GM20431 (cell line): Measurements from ENCODE around the gene NPC2.
"Not testable (repeated sequence)": the region's sequence is repeated elsewhere in the genome, so short reads cannot be mapped to it uniquely, and the experiment has no call there.

Experiments used
- in situ Hi-C: fragments of 300-500 bp; cut with MseI, MboI; formaldehyde crosslinking; loops from one replicate; pipeline ENCODE4 v1.15.0; 2020; ENCODE audit warnings: low sequenced_read_pairs; ENCODE audit not compliant: unreplicated experiment

The NPC2 gene

DNA sequence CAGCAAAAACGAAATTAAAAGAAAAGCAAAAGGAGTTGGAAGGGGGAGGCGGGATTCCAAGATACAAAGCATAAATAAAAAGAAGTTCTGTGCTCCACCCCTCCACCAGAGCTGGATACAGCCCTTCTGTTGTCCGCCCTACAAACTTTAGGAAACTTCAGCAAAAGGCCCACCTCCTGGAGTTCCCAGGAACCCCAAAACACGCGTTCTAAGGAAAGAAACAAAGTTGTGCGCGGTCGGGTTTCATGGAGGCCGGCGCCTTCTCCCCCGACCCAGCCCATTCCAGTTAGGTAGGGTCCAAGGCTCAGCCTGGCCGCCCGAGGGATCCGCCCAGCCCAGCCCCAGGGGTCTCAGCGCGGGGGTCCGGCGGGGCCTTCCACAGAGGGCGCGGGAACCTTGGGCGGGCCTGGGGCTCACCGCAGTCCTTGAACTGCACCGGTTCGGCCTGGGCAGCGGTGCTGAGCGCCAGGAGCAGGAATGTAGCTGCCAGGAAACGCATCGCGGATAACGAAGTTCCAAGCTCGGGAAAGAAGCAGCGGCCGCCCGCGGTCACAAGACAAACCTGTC lies at the start of gene NPC2:
NPC2 (minus strand) TSS at position 530 of the 567 bp plus-strand sequence; CDS start at position 499, 31 bp downstream.
- in situ Hi-C loops: loop anchor here (25.0 kb wide), 1 partner anchor 131 kb away; no protein-coding TSS in a partner anchor

DNA sequence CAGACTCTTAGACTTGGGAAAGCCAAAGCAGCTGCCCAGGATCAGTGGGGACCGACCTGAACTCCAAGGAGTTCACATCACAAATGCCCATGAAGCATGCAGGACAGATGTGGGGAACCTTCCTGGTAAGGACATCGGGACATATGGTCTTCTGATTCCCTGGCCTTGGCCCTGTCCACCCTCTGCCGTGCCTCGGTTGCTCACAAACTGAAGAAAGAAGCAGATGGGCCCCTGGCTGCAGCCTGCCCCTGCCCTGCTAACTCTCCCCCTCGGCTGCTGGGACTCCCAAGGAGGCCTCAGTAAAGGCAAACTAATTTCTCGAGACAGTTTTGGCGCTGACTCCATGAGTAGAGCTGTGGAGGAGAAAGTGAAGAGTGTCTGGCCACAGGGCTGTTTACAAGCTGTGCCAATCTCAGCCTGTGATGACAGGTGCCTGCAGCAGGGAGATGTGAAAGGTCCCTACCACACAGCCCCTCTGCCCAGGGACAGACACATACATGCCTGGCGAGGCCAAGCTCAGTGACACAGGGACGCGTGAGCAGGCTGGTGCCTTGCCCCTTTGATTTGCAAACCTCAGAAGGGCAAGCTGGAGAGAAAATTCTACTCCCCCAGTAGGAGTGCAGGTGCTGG lies 49.1 kb upstream of the NPC2 start:
- in situ Hi-C loops: no loop called here

DNA sequence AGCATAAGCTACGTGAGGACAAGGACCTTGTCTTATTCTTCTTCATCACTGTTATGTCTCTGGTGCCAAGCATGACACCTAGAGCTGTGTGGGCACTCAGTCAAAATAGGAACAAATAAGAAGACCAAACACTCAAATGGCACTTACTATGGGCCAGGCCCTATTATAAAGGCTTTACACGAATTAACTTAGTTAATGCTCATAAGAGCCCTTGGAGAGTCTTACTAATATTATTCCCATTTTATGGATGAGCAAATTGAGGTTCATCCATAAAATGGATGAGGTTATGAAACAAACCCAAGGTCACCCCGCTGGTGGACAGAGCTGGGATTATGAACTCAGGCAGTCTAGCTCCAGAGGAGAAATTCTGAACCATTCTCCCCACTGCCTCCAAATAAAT lies 48.1 kb upstream of the NPC2 start:
- in situ Hi-C loops: no loop called here

DNA sequence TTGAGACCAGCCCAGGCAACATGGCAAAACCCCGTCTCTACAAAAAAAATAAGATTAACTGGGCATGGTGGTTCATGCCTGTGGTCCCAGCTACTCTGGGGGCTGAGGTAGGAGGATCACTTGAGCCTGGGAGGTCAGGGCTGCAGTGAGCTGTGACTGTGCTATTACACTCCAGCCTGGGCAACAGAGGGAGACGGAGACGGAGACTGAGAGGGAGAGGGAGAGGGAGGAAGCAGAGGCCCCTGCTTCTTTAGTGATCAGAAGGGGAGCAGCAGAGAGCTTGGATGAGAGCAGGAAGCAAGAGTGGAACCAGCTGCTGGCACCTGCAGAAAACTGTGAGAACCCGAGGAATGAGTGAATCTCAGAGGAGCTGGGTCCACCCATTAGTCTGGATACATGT lies 46.4 kb upstream of the NPC2 start:
- in situ Hi-C loops: no loop called here

DNA sequence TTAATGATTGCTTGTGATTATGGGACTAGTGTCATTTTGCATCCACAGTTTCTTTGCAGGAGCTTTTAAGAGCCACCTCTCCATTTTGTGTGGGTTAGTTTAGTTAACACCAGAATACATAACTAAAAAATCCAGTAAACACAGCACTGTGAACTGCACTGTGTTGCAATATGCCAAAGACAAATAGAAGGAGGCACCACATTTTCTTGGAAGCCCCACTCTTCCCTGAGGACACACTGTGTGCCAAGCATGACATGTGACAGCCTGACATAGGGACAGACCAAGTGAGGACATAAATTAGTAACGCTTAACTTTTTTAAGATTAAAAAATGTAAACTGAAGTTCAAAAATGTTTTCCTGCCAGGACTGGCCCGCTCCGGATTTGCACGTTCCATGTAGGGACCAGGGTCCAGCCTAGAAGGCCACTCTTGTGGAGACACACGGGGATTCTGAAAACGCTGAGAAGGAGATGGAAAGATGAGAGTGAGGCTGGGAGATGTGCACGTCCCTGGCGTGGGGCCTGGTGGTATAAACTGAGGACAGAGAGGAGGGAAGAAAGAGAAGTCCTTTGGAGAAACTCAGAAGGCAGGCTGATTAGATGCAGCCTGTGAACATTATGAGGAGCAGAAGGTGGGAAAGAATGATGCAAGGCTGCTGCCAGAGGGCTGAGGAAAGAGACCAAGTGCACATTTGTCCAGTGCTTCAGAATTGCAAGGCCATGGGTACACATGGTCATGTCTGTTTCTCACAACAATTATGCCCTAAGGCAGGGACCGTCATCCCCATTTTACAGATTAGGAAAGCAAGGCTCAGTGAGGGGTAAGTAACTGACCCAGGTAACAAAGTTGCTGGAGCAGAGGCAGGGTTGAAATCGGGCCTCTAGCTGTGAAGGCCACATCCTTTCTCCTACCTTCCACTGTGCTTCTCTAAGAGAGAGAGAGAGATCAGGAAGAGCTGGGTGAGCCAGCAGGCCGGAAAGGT lies 45.6 kb upstream of the NPC2 start:
- in situ Hi-C loops: no loop called here

DNA sequence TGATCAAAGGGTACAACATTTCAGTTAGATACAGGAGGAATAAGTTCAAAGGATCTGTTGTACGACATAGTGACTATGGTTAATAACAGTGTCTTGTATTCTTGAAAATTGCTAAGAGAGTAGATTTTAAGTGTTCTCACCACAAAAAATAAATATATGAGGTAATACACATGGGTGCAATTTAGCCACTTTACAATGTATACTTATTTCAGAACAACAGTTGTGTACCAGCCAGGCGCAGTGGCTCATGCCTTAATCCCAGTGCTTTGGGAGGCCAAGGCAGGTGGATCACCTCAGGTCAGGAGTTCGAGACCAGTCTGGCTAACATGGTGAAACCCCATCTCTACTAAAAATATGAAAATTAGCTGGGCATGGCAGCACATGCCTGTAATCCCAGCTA lies 43.2 kb upstream of the NPC2 start:
- in situ Hi-C loops: not testable (repeated sequence)

DNA sequence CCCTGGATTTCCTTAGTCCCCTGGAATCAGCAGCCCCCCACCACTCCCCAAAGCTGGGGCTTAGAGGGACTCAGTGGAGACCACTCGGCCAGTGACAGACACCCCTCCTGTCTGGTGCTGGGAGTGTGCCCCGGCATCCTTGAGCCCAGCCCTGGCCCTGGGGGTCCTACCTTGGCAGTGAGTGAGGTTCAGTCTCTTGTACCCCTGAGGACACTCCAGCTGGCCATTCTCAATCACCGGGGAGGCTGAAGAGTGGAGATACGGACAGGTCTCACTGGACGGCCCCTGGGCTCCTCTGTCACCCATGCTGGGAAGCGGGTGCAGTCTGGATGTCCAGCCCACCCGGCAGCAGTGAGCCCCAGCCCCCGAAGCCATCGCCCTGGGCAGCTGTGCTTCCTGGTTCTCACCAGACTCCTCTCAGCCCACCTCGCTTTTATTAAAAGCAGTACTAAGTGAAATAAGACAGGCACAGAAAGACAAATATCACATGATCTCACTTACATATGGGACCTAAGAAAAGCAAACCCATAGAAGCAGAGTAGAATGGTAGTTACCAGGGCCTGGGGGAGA lies 42.7 kb upstream of the NPC2 start:
- in situ Hi-C loops: no loop called here

DNA sequence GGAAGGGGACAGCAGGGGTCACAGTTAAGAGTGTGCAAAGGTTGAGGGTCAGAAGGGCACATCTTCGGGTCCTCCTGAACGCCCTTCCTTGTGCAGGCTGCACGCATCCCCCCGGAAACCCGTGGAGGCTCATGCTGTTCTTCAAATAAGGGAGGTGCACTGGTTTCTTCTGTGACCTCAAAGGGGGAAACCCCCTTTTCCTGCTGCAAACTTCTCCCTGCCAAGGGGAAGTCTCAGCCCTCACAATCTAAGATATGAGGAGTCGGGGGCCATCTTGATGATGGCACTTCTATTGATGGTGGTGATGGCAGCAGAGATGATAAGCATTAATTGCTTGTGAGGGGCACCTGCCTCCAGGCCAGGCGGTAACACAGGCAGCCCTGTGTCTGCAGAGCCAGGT lies 40.5 kb upstream of the NPC2 start:
- in situ Hi-C loops: no loop called here

DNA sequence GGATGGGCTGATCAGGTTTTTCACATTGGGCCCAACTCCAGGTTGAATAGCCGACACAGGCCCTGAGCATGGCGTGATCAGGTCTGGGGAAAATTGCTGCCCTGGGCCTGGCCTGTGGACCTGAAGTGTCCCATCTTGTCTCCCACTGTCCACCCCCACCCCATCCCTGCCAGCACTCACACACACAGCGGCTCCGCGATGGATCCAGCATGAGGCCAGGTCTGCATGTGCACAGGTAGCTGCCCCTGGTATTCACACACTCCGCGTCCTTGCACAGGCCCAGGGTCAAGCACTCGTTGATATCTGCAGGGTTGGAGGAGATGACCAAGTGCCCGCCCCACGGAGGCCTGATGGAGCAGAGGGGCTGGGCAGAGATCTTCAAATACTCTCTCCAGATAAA lies 39.1 kb upstream of the NPC2 start:
- in situ Hi-C loops: no loop called here

DNA sequence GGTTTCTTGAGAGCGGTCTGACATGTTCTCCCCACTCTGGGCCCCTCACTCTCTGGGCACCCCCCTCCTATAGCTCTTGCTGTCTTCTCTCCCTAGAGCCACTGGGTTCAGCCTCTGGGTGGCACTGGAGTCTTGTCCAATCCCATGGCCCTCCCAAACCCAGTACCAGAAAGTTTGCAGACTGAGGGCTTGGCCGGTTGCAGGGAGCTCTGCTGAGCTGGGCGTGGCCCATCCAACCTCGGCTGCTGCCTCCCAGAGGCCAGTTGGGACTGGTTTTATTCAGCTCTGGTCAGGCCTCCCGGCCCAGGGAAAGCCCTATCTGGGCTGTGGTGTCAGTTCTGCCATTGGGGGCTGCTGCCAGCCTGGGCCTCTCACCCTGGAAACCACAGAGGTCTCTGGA lies 38.4 kb upstream of the NPC2 start:
- in situ Hi-C loops: no loop called here

DNA sequence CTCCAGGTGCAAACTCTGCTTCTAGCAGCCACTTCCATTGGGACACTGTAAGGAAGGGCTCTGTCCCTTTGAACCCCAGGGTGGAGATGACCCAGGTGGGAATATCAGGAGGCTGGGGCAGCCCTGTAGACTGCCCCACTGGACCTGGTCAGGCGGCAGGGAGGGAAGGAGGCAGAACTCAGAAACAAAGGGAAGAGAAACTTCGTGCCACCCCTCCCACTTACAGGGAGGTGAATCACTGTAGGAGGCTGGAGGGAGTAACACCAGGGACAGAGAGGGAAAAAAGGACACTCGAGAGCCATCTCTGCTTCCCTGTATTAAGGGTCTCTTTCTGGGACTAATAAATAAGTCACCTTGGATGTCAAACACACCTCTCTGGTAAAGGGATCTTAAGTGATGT lies 37.9 kb upstream of the NPC2 start:
- in situ Hi-C loops: no loop called here

DNA sequence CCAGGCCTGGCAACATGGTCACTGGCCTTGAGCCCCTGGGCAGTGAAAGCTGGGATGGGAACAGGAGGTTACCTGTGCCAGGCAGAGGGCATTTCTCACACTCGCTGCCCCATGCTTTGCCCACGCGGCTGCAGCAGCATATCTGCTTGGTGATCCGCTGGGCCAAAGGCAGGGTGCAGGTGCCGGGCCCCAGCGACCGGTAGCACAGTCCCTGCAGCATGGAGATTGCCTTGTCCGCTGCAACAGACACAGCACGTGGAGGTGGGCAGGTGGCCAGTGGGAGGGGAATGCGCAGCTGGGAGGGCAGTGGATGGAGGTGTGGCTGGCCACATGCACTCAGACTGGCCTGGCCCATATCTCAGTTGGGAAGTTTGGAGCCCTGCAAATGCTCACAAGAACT lies 35.8 kb upstream of the NPC2 start:
- in situ Hi-C loops: no loop called here

DNA sequence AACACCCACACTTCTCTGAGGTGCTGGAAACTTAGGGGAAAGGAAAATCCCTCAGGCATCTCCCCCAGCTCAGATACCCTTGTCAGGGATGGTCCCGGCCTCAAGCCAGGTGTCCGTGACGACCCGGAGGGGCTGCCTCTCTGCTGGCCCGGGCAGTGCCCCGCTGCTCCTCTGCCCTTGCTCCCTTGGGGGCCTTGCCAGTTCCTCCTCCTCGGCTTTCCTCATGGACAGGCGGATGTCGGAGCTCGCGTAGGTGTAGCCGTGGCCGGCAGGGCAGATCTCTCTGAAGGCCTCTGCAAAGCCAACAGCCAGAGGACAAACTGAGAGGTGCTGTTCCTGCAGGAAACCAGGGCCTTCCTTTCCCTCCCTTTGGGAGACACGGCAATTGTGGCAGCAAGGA lies 35.3 kb upstream of the NPC2 start:
- in situ Hi-C loops: no loop called here

DNA sequence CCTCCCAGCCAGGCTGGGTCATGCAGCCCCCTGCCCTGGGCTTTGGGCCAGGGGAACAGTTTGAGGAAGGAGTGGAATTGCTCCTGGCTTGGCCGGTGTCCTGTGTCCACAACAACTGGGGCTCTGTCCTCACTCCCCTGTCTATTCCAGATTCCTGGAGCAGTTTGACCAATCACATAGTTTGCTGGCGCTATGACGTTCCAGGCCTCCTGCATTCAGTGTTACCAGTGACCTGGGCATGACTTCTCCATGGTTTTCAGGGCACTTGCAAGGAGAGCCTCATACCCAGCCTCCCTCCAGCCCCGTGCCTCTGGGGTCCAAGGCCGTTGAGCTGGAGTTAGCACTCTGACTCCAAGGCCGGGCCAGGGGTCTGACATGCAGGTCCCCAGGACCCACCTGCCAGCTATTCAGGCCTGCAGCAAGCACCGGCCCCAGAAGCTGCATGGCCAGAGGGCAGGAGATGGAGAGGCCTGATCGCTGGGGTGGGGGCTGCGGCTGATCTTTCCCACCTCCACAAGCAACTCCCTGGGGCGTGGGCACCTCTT lies 34.7 kb upstream of the NPC2 start:
- in situ Hi-C loops: no loop called here

DNA sequence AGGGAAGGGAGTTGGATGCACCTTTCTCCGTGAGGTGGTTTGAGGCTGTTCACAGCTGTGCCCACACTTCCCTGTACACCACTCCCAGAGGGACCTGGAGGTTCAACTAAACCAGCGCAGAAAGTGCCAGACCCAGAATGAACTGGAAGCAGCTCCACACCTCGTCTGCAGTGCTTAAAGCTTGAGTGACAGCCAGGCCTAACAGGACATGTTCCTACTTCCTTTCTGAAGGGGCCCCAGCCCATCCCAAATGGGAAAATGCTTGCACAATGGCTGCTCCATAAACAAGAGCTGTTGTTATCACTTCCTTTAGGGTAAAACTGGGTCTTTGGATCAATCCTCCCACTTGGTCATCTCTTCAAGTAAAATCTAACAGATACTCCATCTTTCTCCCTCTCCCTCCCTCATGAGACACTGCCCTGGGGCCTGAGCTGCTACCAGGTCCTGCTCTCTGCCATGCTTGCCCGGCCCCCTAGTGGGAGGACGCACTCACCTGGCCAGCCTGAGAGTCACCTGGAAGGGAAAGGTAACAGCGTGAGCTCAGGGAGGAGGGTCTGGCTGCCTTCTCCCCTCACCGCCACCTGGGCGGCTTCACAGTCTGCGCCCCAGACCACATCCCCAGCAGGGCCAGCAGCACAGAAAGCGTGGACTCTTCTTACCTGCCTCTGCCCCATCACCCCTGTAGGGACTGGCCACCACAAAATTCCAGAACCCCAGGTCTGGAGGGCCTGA lies 33.9 kb upstream of the NPC2 start:
- in situ Hi-C loops: no loop called here

DNA sequence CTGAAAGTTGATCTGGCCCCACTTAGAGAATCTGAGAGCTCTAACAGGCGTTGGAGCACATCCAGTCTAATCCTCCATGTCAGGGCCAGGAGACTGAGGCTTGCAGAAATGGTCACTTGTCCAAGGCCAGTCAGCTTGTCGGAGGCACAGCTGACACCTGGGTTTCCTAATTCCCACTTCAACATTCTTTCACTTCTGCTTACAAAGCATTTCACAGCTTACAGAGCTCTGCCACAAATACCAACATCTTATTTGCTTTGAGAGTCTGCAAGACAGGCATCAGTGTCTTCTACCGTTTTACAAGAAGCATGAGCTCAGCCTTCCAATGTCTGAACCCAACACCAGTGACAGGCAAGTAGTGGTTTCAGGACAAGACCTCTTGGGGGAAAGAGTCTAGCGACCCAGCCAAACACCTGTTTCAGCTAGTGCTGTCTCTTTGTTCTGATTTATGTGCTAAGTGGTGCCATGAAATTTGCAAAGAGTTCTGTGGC lies 32.3 kb upstream of the NPC2 start:
- in situ Hi-C loops: no loop called here

DNA sequence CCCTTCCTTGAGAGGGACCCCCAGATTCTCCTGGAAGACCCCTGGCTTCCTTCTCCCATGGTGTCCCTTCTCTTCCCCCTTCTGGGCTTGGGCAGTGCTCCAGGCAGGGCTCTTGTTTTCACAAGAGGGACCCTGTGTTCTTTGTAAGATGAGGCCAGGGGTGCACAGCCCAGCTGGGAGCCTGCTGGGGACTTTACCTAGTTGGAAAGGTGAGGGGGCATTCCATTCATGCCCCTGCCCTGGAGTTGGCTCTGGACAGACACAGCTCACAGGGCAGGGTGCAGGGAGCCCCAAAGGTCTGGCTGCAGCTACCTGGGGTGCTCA lies 31.7 kb upstream of the NPC2 start:
- in situ Hi-C loops: no loop called here

DNA sequence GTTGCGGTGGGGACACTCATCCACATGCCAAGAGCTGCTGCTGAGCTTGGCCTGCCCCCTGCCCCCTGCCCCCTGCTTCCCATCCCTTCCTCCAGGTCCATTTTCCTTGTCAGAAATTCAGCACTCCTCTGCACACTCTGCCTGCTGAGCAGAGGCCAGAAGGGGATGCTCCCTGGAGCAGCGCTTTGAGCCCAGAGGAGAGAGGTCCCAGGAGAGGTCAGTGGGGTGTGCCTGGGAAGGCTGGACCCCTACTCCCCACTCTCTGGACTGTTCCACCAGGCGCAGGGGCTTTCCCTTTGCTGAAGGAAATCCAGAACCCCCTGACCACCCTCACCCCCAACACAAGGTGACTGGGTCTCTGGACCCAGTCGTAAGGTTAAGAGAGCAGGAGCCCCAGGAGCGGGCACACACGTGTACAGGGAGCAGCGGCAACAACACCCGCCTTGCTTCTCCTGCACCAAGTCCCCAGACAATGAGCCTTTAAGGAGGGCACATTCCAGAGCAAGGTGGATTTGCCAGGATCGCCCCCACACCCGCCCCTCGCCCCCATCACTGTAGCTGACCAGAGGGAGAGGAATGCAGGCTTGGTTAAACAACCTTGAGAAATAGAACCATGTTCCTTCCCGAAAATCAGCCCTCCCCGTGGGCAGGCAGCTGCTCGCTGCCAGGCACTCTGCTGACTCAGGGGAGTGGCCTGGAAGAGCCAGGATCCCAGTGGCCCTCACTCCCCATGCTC lies 31.1 kb upstream of the NPC2 start:
- in situ Hi-C loops: no loop called here

DNA sequence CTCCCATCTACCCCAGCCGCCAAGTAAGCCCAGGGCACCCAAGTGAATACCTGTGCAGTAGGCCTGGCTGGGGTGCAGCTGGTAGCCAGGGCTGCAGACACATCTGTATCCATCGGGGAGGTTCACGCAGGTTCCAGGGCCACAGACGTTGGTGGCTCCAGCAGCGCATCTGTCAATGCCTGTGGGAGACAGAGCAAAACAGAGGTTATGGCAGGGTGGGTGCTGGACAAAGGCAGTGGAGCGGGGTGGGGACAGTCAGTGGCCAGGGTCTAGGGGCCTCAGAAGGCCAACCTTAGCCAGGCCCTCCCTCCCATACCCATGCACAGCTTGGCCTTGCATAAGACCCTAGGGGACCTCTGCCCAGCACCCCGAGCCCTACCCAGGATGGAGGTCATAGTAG lies 29.6 kb upstream of the NPC2 start:
- in situ Hi-C loops: no loop called here
